GM21576 (cell line): ENCODE results near the gene RTN4.
A peak's percentile ranks its signal among the peaks of the same experiment; 100 is the strongest.

Source experiments
- ATAC-seq: cut with Tn5 transposase; IDR thresholded peaks from one replicate; pipeline ENCODE4 v1.9.1; 2021; ENCODE audit warnings: mild to moderate bottlenecking, moderate library complexity; ENCODE audit not compliant: unreplicated experiment

Gene RTN4

GRCh38 chr2:54955358-54956110 is 94.7 kb downstream of the RTN4 start:
- ATAC-seq: no peak

GRCh38 chr2:54954705-54955357 is 95.4 kb downstream of the RTN4 start:
- ATAC-seq: no peak

- no peak for ATAC-seq
These were observed 96.1 kb downstream of the RTN4 start for GRCh38 chr2:54954158-54954557.

- ATAC-seq: no peak
These were observed 97.2 kb downstream of the RTN4 start for GRCh38 chr2:54952978-54953456.

GRCh38 chr2:54952425-54952824 is 97.8 kb downstream of the RTN4 start:
- ATAC-seq: no peak

- no peak for ATAC-seq
These were observed 99.4 kb downstream of the RTN4 start for GRCh38 chr2:54950811-54951210.

GRCh38 chr2:54949431-54949830 is 100.8 kb downstream of the RTN4 start:
- ATAC-seq: no peak

GRCh38 chr2:54948120-54948519 is 102.1 kb downstream of the RTN4 start:
- no peak for ATAC-seq

- ATAC-seq: no peak
These were observed 102.6 kb downstream of the RTN4 start for GRCh38 chr2:54947646-54948045.

- ATAC-seq: no peak
These were observed 103.1 kb downstream of the RTN4 start for GRCh38 chr2:54947136-54947535.

GRCh38 chr2:54946220-54946805 is 103.9 kb downstream of the RTN4 start:
- no peak for ATAC-seq

GRCh38 chr2:54945391-54946219 is 104.6 kb downstream of the RTN4 start:
- peak; percentile 68 for ATAC-seq

- ATAC-seq: no peak
These were observed 105.4 kb downstream of the RTN4 start for GRCh38 chr2:54944724-54945326.

GRCh38 chr2:54942373-54942772 is 107.9 kb downstream of the RTN4 start:
- no peak for ATAC-seq

GRCh38 chr2:54941248-54941984 is 108.8 kb downstream of the RTN4 start:
- no peak for ATAC-seq

GRCh38 chr2:54940723-54941122 is 109.5 kb downstream of the RTN4 start:
- ATAC-seq: no peak

GRCh38 chr2:54939446-54940118 is 110.7 kb downstream of the RTN4 start:
- no peak for ATAC-seq

GRCh38 chr2:54936766-54937165 is 113.5 kb downstream of the RTN4 start:
- no peak for ATAC-seq

GRCh38 chr2:54935389-54935788 is 114.9 kb downstream of the RTN4 start:
- ATAC-seq: no peak
